T-helper 1 cell (primary cell): Measurements from ENCODE around the gene FGF1.
A peak's percentile ranks its signal among the peaks of the same experiment; 100 is the strongest.

ENCODE experiments used
- DNase-seq, 5 donors: peaks; one replicate each; pipeline ENCODE4 v3.0.0-alpha.2; 2012 to 2020
- total RNA-seq, 4 donors: gene quantifications; one replicate each; lab custom pipeline; 2026; lab: John Stamatoyannopoulos, UW

The FGF1 gene
- total RNA-seq: 0 reads per million in 4 donors

DNA sequence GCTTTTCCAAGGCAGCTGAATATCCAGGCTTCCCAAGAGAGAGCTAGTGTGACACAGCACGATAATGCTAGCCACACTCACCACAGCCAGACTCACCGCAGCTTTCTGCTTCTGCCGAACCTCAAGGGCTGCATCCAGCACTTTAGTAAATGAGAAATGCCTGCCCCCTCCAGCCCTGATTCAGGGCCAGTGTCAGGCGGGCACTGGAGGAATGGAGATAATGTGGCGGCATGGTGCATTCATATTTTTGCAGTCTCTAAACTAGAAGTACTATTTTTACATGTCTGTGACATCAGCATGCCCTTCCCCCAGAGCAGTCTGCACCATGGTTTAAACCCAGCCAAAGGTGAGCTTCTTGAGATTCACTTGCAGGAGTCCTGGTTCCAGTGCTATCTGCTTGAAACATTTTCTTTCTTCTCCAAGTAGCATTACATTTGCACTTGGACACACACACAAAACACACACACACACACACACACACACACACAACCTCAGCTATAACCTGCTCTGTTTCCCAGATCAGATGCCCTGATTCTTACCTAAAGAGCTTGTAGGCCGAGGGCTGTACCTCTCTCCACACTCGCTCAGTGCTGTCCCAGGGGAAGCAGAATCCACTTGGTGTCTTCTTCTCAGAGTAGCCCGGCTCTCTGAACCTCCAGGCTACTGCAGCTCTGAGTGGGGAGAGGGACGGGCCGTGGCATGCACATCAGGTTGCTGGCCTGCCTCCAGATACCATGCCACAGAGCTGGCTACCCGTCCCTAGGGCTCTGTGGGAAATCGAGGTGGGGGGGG is at the start of gene FGF1:
Gene FGF1, minus strand, starts transcription at position 673 of the 792 bp plus-strand sequence. CDS start 71,963 bp downstream, outside the sequence.
- DNase-seq: no peak

DNA sequence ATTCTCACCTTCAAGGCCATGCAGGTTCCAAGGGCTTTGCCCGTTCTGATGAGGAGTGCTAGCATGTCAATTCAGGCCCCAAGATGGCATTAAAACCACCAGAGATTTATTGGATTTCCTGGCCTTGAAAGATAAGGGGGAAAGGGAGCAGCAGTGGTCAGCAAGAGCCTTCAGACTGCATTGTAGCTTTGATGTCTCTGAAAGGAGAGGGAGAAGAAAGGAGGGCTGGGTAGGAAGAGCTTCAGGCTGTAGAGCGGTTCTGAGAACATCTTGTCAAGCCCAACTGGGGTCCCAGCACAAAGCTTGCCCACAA is 41.8 kb upstream of the FGF1 start:
- no peak for DNase-seq

DNA sequence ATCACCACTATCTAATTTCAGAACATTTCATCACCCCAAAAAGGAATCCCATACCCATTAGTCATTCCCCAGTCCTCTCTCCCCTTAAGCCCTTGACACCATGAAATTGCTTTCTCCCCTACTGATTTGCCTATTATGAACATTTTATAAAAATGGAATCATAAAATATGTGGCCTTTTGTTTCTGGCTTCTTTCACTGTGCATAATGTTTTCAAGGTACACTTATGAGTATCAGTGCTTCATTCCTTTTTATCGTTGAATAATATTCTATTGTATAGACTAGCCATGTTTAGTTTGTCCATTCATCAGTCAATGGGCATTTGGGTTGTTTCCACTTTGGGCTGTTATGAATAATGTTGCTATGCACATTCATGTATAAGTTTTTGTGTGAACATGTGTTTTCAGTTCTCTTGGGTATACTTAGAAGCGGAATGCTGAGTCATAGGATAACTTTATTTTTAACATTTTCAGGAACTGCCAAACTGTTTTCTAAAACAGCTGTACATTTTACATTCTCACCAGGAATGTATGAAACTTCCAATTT is 40.4 kb upstream of the FGF1 start:
- peak in 1 of 5 donors; percentile 55 for DNase-seq

DNA sequence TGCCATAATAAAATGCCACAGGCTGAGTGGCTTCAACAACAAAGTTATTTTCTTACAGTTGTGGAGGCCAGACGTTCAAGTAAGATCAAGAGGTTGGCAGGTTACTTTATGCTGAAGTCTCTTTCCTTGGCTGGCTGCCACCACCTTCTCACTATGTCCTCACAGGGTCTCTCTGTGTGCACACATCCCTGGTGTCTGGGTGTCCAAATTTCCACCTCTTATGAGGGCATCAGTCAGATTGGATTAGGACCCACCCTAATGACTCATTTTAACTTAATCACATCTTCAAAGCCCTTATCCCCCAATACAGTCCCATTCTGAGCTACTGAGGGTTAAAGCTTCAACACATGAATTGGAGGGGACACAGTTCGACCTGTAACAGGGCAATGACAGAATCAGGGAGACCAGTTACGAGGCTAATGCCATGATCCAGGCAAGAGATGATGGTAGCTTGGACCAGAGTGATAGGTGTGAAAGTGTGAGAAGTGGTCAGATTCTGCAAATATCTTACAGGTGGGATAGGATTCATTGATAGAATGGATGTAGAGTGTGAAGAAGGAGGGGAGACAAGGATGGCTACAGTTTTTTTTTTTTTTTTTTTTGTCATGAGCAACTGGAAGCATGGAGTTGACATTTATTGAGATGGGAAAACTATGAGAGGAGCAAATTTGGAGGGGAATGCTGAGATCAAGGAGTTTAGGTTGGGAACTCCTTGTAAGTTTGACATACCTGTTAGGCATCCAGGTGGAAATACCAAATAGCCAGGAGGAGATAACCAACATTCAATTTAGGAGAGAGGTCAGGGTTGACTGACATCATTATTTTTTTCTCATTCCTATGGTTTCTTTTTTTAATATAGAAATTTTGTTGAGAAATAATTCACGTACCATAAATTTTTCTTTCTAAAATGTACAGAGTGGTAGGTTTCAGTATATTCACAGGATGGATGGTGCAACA is 39.6 kb upstream of the FGF1 start:
- DNase-seq: no peak

- no peak for DNase-seq
Observed at GRCh38 chr5:142724821-142725220, 38.9 kb upstream of the FGF1 start.

DNA sequence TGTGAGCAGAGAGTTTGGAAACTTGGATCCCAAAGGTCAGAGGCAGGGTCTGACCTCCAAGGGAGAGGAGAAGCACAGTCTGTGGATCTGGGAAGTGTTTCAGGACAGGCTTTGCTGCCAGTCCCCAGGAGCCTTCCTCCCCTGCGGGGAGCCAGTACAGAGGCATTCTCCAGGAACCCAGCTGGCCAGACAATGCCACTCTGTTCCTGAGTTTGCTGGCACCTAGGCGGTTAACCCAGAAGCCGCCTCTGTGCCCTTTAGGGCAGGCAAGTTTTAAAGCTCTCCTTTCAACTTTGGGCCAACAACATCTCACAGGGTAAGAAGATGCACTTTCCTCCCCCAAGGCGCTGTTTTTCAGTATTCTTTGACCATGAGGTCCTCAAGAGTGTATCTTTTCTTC is 37.0 kb upstream of the FGF1 start:
- no peak for DNase-seq

GRCh38 chr5:142722146-142722545 is 36.3 kb upstream of the FGF1 start:
- no peak for DNase-seq

- DNase-seq: no peak
Observed at GRCh38 chr5:142720641-142721271, 34.9 kb upstream of the FGF1 start.

DNA sequence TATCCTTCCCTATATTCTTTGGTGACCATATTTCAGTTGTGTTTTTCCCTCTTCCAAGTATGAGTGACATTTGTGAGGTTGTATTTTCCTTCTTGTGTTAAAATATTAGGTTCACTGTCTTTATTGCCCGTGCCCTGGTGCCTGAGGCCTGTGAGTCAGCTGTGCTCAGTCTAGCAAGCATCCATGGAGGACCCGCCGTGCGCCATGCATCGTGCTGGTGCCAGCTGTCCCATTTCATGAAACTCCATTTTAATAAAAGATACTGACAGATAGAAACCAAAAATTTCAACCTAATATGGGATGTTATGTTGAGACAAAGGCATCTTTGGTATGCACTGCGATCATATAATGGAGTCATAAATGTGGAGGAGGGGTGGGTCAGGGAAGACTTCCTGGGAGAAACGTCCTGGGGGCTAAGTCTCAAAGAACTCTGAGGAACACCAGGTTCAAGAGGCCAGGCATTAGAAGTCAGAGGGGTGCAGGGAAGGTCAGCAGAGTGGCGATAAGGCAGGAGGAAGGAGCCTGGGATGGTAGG is 34.0 kb upstream of the FGF1 start:
- no peak for DNase-seq

DNA sequence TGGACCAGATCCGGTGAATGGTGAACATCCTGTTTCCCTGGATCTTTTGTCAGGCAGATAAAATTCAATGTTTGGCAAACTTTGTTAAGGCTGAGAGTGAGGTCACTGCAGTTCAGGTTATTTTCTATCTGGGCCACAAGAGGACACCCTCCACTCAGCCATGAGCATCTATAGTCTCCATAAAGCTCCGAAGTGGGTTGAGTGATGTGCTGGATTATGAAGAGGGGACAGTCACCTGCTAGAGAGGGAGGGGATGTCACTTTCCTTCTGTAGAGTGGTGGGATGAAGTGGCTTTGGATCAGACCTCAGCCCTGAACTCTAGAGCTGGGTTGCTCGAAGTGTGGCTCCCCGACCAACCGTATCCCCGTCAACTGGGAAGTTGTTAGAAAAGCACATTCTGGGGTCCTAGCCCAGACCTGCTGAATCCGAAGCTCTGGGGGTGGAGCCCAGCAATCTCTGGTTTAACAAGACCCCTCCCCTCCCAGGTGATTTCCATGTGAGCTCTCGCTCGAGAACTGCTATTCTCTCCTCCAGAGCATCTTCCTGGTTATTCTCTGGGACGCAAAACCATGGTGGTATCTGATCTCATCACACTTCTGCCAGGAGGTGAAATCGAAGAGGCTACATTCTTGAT is 31.8 kb upstream of the FGF1 start:
- DNase-seq: peak in 1 of 5 donors; percentile 50

- DNase-seq: peak in 1 of 5 donors; percentile 43
Observed at GRCh38 chr5:142716963-142717362, 31.1 kb upstream of the FGF1 start.

DNA sequence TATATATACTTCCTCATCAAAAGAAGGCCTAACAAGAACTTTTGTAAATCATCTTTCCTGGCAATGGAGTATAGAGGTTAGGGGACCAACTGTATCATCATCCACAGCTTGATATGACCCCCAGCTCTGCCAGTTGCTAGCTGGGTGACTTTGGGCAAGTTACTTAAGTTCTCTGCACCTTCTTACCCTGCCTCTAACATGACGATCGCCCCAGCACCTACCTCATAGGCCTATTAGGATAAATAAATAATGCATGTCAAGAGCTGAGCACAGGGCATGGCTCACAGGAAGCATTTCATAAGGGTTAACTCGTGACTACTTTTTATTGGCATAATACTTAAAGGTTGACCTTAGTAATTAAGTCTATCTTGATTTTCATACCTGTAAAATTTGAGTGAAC is 29.4 kb upstream of the FGF1 start:
- DNase-seq: no peak

- peak; percentile 64 to 87 (median 76) for DNase-seq
Observed at GRCh38 chr5:142713121-142713706, 27.3 kb upstream of the FGF1 start.

- no peak for DNase-seq
Observed at GRCh38 chr5:142703153-142703552, 17.3 kb upstream of the FGF1 start.

DNA sequence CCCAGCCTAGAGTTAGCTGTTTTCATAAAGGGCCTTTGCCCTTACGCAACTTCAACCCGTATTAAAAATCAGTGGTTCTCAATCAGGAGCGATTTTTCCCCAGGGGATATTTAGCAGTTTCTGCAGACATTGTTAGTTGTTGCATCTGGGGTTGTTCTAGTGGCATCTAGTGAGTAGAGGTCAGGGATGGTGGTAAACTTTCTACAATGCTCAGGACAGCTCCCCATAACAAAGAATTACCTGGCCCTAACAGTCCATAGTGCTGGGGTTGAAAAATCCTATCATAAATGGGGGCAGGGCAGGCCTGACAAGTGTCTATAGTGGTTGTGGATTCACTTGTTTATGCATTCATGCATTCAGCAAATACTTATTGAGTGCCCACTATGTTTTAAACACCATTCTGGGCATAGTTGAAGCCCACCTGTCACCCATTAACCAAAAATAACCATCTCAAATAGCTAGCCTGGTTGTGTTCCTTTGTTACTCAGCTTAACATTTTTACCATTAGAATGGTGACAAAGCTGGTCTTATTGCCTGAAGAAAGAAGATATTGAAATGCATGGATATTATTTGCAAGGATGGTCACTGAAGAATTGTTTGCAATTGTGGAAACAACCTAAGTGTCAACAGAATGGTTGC is 15.9 kb upstream of the FGF1 start:
- DNase-seq: no peak

- DNase-seq: no peak
Observed at GRCh38 chr5:142700566-142700965, 14.7 kb upstream of the FGF1 start.

GRCh38 chr5:142699184-142699720 is 13.4 kb upstream of the FGF1 start:
- DNase-seq: peak; percentile 36 to 71 (median 58)

DNA sequence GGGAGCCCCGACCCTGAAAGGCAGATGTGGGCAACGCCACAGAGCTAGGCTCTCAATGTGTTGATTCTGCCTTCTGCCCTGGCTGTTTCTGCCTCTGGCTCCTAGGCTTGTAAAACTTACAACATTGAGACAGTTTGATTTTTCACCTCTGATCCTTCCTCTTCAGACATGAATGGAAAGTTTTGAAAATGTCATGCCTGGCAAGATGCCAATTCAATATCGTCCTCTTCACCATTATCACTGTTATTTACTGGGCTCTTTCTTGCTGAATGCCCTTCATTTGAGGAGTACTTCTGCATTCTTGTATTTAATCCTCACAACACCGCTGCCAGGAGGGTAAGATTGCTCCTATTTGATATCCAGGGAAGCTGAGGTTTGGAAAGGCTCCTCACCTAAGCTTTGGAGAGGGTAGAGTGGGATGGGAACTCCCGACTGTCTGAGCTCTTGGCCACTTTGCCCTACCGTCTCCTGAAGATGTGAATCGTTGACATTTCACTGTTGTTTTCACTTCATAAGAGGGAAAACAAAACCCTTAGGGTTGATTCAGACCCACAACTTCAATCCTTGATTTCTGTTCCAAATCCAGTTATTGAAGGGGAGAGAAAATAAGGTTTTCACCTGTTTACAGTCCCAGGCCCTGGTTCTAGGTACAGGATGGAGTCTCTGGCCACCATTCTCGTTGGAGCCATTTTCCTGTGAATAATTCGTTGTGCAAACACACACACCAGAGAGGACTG is 12.7 kb upstream of the FGF1 start:
- no peak for DNase-seq

DNA sequence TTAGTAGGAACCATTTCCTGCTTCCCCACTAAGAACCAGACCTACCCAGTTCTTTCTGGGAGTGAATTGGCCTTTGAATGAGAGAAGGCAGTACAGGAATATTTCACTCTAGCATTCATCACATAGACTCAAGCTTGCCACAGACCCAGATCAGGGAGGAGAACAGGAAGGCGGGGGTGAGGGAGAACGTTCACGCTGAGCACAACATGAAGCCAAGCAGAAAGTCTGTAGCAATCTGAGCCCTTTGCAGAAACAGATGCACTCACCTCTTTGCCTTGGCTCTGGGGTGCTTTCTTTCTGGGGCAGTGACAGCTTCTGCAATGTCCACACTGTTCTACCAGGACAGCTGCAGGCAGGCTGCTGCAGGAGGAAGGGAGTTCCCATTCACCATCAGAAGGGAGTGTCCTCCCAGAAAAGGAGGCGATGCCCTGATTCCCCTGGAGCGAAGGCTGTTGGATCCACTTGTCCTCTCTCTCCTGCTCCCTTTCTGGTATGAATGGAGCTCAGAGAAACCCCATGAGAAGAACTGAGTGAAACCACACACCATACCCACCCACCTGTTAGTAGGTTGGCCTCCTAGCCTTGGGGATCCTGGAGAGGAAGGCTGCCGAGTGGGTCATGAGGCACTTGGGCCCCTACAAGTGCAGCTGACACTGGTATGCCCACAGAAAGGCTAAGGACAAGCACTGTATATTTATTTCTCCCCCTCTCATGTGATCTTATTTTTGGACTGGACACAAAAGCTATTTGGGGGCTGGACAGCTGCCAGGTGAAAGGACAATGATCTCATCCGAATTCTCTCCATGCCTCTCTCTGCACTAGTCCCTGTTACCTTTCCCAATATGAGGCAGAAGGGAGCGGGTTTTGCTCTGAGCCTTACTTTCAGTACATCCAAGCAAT is 11.7 kb upstream of the FGF1 start:
- DNase-seq: no peak
